ENCODE results near the gene PGM3. TPM values are rescaled to one million over a fixed set of nuclear protein-coding genes. Genes with fewer than 3 reads are reported as not detected.

Gene PGM3
- total and polyA plus RNA-seq, 2 donors (not counting 1 experiment from before 2014, with no cell fraction given): 6.9 to 24.5 TPM

GRCh38 chr6:83182114-83182513 lies 11.0 kb downstream of the PGM3 start:
- Histone ChIP-seq H3K4me1 (ENCODE audit: control insufficient read depth in 2 of 2, insufficient read depth in 2 of 2, low read length in 2 of 2) (no peaks in the 10 kb centered on the region), H4K20me1 (ENCODE audit: control insufficient read depth, insufficient read depth, low read length, poor library complexity, severe bottlenecking) (no peaks in the 10 kb centered on the region), H3K9ac (ENCODE audit: low read length) (no peak overlapping the region), H3K27me3 (replicated peaks in 1 of 4; ENCODE audit: control extremely low read depth in 1 of 4, control insufficient read depth in 3 of 4, insufficient read depth in 4 of 4, low read length in 3 of 4) (no peaks in the 10 kb centered on the region), H2AFZ (ENCODE audit: insufficient read depth, low read depth, low read length, poor library complexity, severe bottlenecking) (no peak overlapping the region), H3K4me3 (ENCODE audit: control extremely low read depth in 1 of 5, extremely low read depth in 1 of 5, insufficient read depth in 1 of 5, low read depth in 2 of 5, low read length in 4 of 5) (no peak overlapping the region), H3K9me3 (ENCODE audit: control extremely low read depth in 1 of 3, control insufficient read depth in 2 of 3, insufficient read depth in 1 of 3, low read length in 2 of 3) (no peaks in the 10 kb centered on the region), H3K4me2 (replicated peaks; ENCODE audit: low read depth, low read length, poor library complexity, severe bottlenecking) (no peak overlapping the region), H3K79me2 (ENCODE audit: control insufficient read depth, insufficient read depth, low read length) (no peaks in the 10 kb centered on the region), H3K27ac (ENCODE audit: low read length in 2 of 2) (no peak overlapping the region), H3K36me3 (replicated peaks in 1 of 2; ENCODE audit: control extremely low read depth in 1 of 2, control insufficient read depth in 1 of 2, extremely low read depth in 1 of 2, insufficient read depth in 2 of 2, low read length in 1 of 2) (peaks cover 12 to 61% of the 10 kb centered on the region in 2 experiments)
- intact Hi-C loops (cut with micrococcal nuclease): no loop called here
- WGBS (ENCODE audit: insufficient coverage): 100% methylated on average over 1 of the region's 1 CpG
- Mint-ChIP-seq H3K9me3 (ENCODE audit: insufficient read depth) (no peaks in the 10 kb centered on the region), H3K27me3 (no peaks in the 10 kb centered on the region), H3K27ac (no peak overlapping the region), H3K4me3 (no peak overlapping the region), H3K4me1 (no peaks in the 10 kb centered on the region)
- no peak for DNase-seq
- ChIA-PET CTCF (no interaction called here), POLR2A (no interaction called here)
- no peak for TF ChIP-seq EZH2 (IDR thresholded peaks at IDR 0.05; ENCODE audit: borderline replicate concordance, insufficient read depth, low read depth, low read length, poor library complexity, severe bottlenecking)
- no peak for TF ChIP-seq CTCF (IDR thresholded peaks at IDR 0.05)
- ATAC-seq (ENCODE audit: low read depth): no peak

GRCh38 chr6:83180426-83180950 lies 12.6 kb downstream of the PGM3 start:
- CTCF ChIA-PET: interaction anchor here (1.4 kb wide), 1 partner anchor 113 kb away, joined by 4 read pairs; the partner anchor contains the start of gene DOP1A

More at GRCh38 chr6:83180426-83180950, 12.6 kb downstream of the PGM3 start:
- Mint-ChIP-seq H3K27ac (no peak overlapping the region), H3K4me1 (no peaks in the 10 kb centered on the region), H3K27me3 (no peaks in the 10 kb centered on the region), H3K9me3 (ENCODE audit: insufficient read depth) (no peaks in the 10 kb centered on the region), H3K4me3 (no peak overlapping the region)
- Histone ChIP-seq H3K9ac (ENCODE audit: low read length) (no peak overlapping the region), H2AFZ (ENCODE audit: insufficient read depth, low read depth, low read length, poor library complexity, severe bottlenecking) (no peak overlapping the region), H3K27ac (ENCODE audit: low read length in 2 of 2) (no peak overlapping the region), H3K4me3 (ENCODE audit: control extremely low read depth in 1 of 5, extremely low read depth in 1 of 5, insufficient read depth in 1 of 5, low read depth in 2 of 5, low read length in 4 of 5) (no peak overlapping the region), H3K27me3 (replicated peaks in 1 of 4; ENCODE audit: control extremely low read depth in 1 of 4, control insufficient read depth in 3 of 4, insufficient read depth in 4 of 4, low read length in 3 of 4) (no peaks in the 10 kb centered on the region), H3K9me3 (ENCODE audit: control extremely low read depth in 1 of 3, control insufficient read depth in 2 of 3, insufficient read depth in 1 of 3, low read length in 2 of 3) (no peaks in the 10 kb centered on the region), H4K20me1 (ENCODE audit: control insufficient read depth, insufficient read depth, low read length, poor library complexity, severe bottlenecking) (no peaks in the 10 kb centered on the region), H3K36me3 (replicated peaks in 1 of 2; ENCODE audit: control extremely low read depth in 1 of 2, control insufficient read depth in 1 of 2, extremely low read depth in 1 of 2, insufficient read depth in 2 of 2, low read length in 1 of 2) (peaks cover 8 to 51% of the 10 kb centered on the region in 2 experiments), H3K79me2 (ENCODE audit: control insufficient read depth, insufficient read depth, low read length) (no peaks in the 10 kb centered on the region), H3K4me2 (replicated peaks; ENCODE audit: low read depth, low read length, poor library complexity, severe bottlenecking) (no peak overlapping the region), H3K4me1 (ENCODE audit: control insufficient read depth in 2 of 2, insufficient read depth in 2 of 2, low read length in 2 of 2) (no peaks in the 10 kb centered on the region)
- TF ChIP-seq CTCF (IDR thresholded peaks at IDR 0.05) (no peak), EZH2 (IDR thresholded peaks at IDR 0.05; ENCODE audit: borderline replicate concordance, insufficient read depth, low read depth, low read length, poor library complexity, severe bottlenecking) (no peak)
- intact Hi-C loops (cut with micrococcal nuclease): no loop called here
- DNase-seq: no peak
- no peak for ATAC-seq (ENCODE audit: low read depth)
- POLR2A ChIA-PET: no interaction called here
